ENCODE results near the gene TPBGL. TPM values are rescaled to one million over a fixed set of nuclear protein-coding genes. Genes with fewer than 3 reads are reported as not detected.

TPBGL gene
- total and polyA plus RNA-seq, 2 donors (not counting 3 experiments of a cell fraction or from before 2014, with no cell fraction given), result not detected

- BruUV-seq (replicated peaks), result no TSS peak
- dilution Hi-C loops (cut with MboI; ENCODE audit: extremely low pct_ligation_motif_present, low sequenced_read_pairs) (no loop called here), intact Hi-C loops (cut with micrococcal nuclease) (no loop called here)
- DNase-seq (ENCODE audit: low read depth, low spot score), result no peak
- Histone ChIP-seq H3K4me1 (ENCODE audit: control insufficient read depth, extremely low read depth, insufficient read depth, low read length) (peaks cover 15% of the 10 kb centered on the region), H2AFZ (ENCODE audit: low read depth, low read length) (no peak overlapping the region), H3K9ac (replicated peaks; ENCODE audit: extremely low read depth, insufficient read depth, low read length) (no peak overlapping the region), H3K4me2 (ENCODE audit: insufficient read depth, low read length) (no peak overlapping the region), H3K27me3 (ENCODE audit: control insufficient read depth in 2 of 2, insufficient read depth in 2 of 2, low read length in 2 of 2) (no peaks in the 10 kb centered on the region), H3K27ac (ENCODE audit: insufficient read depth, low read depth, low read length) (no peak overlapping the region), H3K36me3 (ENCODE audit: control insufficient read depth in 2 of 2, extremely low read depth in 1 of 2, insufficient read depth in 2 of 2, low read length in 2 of 2) (peaks cover 0 to 30% of the 10 kb centered on the region in 2 experiments), H3K9me1 (replicated peaks; ENCODE audit: control insufficient read depth, extremely low read depth, insufficient read depth, low read length) (no peaks in the 10 kb centered on the region), H3K9me3 (replicated peaks; ENCODE audit: control insufficient read depth, insufficient read depth, low read length) (no peaks in the 10 kb centered on the region), H3K79me2 (ENCODE audit: control insufficient read depth, insufficient read depth, low read length) (no peaks in the 10 kb centered on the region), H3K4me3 (replicated peaks in 1 of 3; ENCODE audit: insufficient read depth in 1 of 3, low read depth in 1 of 3, low read length in 3 of 3) (no peak overlapping the region), H4K20me1 (replicated peaks; ENCODE audit: control insufficient read depth, extremely low read depth, insufficient read depth, low read length) (no peaks in the 10 kb centered on the region)
- POLR2A ChIA-PET, result no interaction called here
- CTCF ChIA-PET, result interaction anchor here (1.1 to 2.6 kb wide), 2 partner anchors 9 to 13 kb away, joined by 3 to 14 read pairs; no protein-coding TSS in a partner anchor
- no peak for FAIRE-seq
- no peak for TF ChIP-seq GATA2 (IDR thresholded peaks at IDR 0.05; ENCODE audit: insufficient read depth, insufficient read length, low read depth, low read length)
- TF ChIP-seq CTCF (IDR thresholded peaks at IDR 0.05; ENCODE audit: extremely low read depth in 1 of 2, insufficient read depth in 1 of 2, low read depth in 1 of 2, low read length in 2 of 2), result no peak
- no peak for TF ChIP-seq POLR2AphosphoS5 (IDR thresholded peaks at IDR 0.05; ENCODE audit: insufficient read depth, low read depth, low read length)
- TF ChIP-seq FOS (IDR thresholded peaks at IDR 0.05; ENCODE audit: borderline replicate concordance, insufficient read depth, low read length), result no peak
- no peak for TF ChIP-seq POLR2A (IDR thresholded peaks at IDR 0.05; ENCODE audit: low read depth, low read length)
Observed at GRCh38 chr11:75289511-75289760, 48.9 kb downstream of the TPBGL start.

- Histone ChIP-seq H3K9ac (replicated peaks; ENCODE audit: extremely low read depth, insufficient read depth, low read length) (no peak overlapping the region), H4K20me1 (replicated peaks; ENCODE audit: control insufficient read depth, extremely low read depth, insufficient read depth, low read length) (no peaks in the 10 kb centered on the region), H3K9me3 (replicated peaks; ENCODE audit: control insufficient read depth, insufficient read depth, low read length) (no peaks in the 10 kb centered on the region), H3K4me1 (ENCODE audit: control insufficient read depth, extremely low read depth, insufficient read depth, low read length) (peaks cover 15% of the 10 kb centered on the region), H3K79me2 (ENCODE audit: control insufficient read depth, insufficient read depth, low read length) (no peaks in the 10 kb centered on the region), H3K9me1 (replicated peaks; ENCODE audit: control insufficient read depth, extremely low read depth, insufficient read depth, low read length) (no peaks in the 10 kb centered on the region), H3K27ac (ENCODE audit: insufficient read depth, low read depth, low read length) (no peak overlapping the region), H3K4me3 (replicated peaks in 1 of 3; ENCODE audit: insufficient read depth in 1 of 3, low read depth in 1 of 3, low read length in 3 of 3) (no peak overlapping the region), H2AFZ (ENCODE audit: low read depth, low read length) (no peak overlapping the region), H3K27me3 (ENCODE audit: control insufficient read depth in 2 of 2, insufficient read depth in 2 of 2, low read length in 2 of 2) (no peaks in the 10 kb centered on the region), H3K4me2 (ENCODE audit: insufficient read depth, low read length) (no peak overlapping the region), H3K36me3 (ENCODE audit: control insufficient read depth in 2 of 2, extremely low read depth in 1 of 2, insufficient read depth in 2 of 2, low read length in 2 of 2) (peaks cover 0 to 30% of the 10 kb centered on the region in 2 experiments)
- no peak for FAIRE-seq
- no peak for TF ChIP-seq MYC (IDR thresholded peaks at IDR 0.05; ENCODE audit: low read depth, low read length)
- no peak for TF ChIP-seq POLR2A (IDR thresholded peaks at IDR 0.05; ENCODE audit: low read depth, low read length)
- intact Hi-C loops (cut with micrococcal nuclease) (no loop called here), dilution Hi-C loops (cut with MboI; ENCODE audit: extremely low pct_ligation_motif_present, low sequenced_read_pairs) (no loop called here)
- no peak for DNase-seq (ENCODE audit: low read depth, low spot score)
- no TSS peak for BruUV-seq (replicated peaks)
- CTCF ChIA-PET, result interaction anchor here (1.1 to 2.6 kb wide), 2 partner anchors 10 to 12 kb away, joined by 3 to 14 read pairs; no protein-coding TSS in a partner anchor
- POLR2A ChIA-PET, result no interaction called here
Observed at GRCh38 chr11:75289919-75290318, 49.3 kb downstream of the TPBGL start.

All from endothelial cell of umbilical vein (primary cell).